RPMI8226 (cell line): ENCODE data around the gene MBOAT7.
"Not testable (repeated sequence)": the region's sequence is repeated elsewhere in the genome, so short reads cannot be mapped to it uniquely, and the experiment has no call there.

Experiments used
- DNase-seq: peaks from one replicate; pipeline ENCODE4 v3.0.0-alpha.2; 2015

MBOAT7 gene

GRCh38 chr19:54209058-54209810 lies 19.9 kb upstream of the MBOAT7 start:
- no peak for DNase-seq

- no peak for DNase-seq
These were observed 19.3 kb upstream of the MBOAT7 start for GRCh38 chr19:54208784-54209057.

- DNase-seq: peak; percentile 96
These were observed 18.8 kb upstream of the MBOAT7 start for GRCh38 chr19:54207983-54208783.

GRCh38 chr19:54207676-54207982 lies 18.2 kb upstream of the MBOAT7 start:
- no peak for DNase-seq

GRCh38 chr19:54207193-54207592 lies 17.8 kb upstream of the MBOAT7 start:
- not testable (repeated sequence) for DNase-seq

- DNase-seq: no peak
These were observed 17.4 kb upstream of the MBOAT7 start for GRCh38 chr19:54206831-54207177.

- DNase-seq: no peak
These were observed 16.9 kb upstream of the MBOAT7 start for GRCh38 chr19:54206030-54206830.

GRCh38 chr19:54204767-54205468 lies 15.5 kb upstream of the MBOAT7 start:
- DNase-seq: no peak

- DNase-seq: no peak
These were observed 13.8 kb upstream of the MBOAT7 start for GRCh38 chr19:54203151-54203611.

GRCh38 chr19:54201980-54202379 lies 12.6 kb upstream of the MBOAT7 start:
- no peak for DNase-seq

GRCh38 chr19:54201172-54201701 lies 11.9 kb upstream of the MBOAT7 start:
- DNase-seq: no peak

GRCh38 chr19:54199401-54199800 lies 10.0 kb upstream of the MBOAT7 start:
- no peak for DNase-seq

GRCh38 chr19:54197121-54197520 lies 7.7 kb upstream of the MBOAT7 start:
- DNase-seq: no peak

- no peak for DNase-seq
These were observed 7.2 kb upstream of the MBOAT7 start for GRCh38 chr19:54196536-54196935.

- not testable (repeated sequence) for DNase-seq
These were observed 5.1 kb upstream of the MBOAT7 start for GRCh38 chr19:54194463-54194862.

GRCh38 chr19:54193011-54193410 lies 3.6 kb upstream of the MBOAT7 start:
- no peak for DNase-seq

- DNase-seq: no peak
These were observed 2.6 kb upstream of the MBOAT7 start for GRCh38 chr19:54191811-54192453.

- DNase-seq: peak; percentile 94
These were observed 1.8 kb upstream of the MBOAT7 start, which contains the start of gene TSEN34 for GRCh38 chr19:54191011-54191810. Gene TSEN34, plus strand, starts transcription at chr19:54191308. Its CDS starts 57 bp downstream, at chr19:54191365.

GRCh38 chr19:54190503-54191010 lies 1.2 kb upstream of the MBOAT7 start:
- DNase-seq: peak; percentile 99

GRCh38 chr19:54189735-54190502 lies 539 bp upstream of the MBOAT7 start:
- DNase-seq: peak; percentile 100
